PC-9 (cell line): ENCODE results near the gene CELF1.

Experiments
- EZH2 ChIP-seq: fragments of 200-600 bp; sonication (generic); IDR thresholded peaks from 2 replicates; pipeline ENCODE4 v1.8.0; 2017; ENCODE audit warnings: antibody characterized with exemption, low read depth
- TF ChIP-seq, protein P1 (sequence below): fragments of 200-600 bp; sonication (generic); conservative IDR thresholded peaks from 2 replicates; pipeline ENCODE4 v1.6.1; 2017; ENCODE audit warnings: mixed run types, antibody characterized with exemption, mild to moderate bottlenecking, moderate library complexity

DNA sequence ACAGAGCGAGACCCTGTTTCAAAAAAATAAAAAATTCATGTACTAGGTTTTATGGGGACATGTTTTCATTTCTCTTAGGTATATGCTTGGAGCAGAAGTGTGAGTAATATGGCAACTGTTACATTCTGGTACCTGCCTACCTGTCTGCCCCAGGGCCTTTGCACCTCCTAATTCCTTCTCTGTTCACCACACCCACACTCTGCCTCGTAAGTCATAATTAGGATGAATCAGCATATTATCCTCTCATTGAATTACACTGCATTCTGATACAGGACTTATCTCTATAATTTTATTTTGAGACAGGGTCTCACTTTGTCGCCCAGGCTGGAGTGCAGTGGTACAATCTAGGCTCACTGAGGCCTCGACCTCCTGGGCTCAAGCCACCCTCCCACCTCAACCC lies 100.9 kb downstream of the CELF1 start:
- TF ChIP-seq, protein P1, sequence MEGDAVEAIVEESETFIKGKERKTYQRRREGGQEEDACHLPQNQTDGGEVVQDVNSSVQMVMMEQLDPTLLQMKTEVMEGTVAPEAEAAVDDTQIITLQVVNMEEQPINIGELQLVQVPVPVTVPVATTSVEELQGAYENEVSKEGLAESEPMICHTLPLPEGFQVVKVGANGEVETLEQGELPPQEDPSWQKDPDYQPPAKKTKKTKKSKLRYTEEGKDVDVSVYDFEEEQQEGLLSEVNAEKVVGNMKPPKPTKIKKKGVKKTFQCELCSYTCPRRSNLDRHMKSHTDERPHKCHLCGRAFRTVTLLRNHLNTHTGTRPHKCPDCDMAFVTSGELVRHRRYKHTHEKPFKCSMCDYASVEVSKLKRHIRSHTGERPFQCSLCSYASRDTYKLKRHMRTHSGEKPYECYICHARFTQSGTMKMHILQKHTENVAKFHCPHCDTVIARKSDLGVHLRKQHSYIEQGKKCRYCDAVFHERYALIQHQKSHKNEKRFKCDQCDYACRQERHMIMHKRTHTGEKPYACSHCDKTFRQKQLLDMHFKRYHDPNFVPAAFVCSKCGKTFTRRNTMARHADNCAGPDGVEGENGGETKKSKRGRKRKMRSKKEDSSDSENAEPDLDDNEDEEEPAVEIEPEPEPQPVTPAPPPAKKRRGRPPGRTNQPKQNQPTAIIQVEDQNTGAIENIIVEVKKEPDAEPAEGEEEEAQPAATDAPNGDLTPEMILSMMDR, result no peak
- no peak for TF ChIP-seq EZH2
